HG02642 (cell line): Measurements from ENCODE around the gene NUBP2.

Experiments used
- ATAC-seq: cut with Tn5 transposase; IDR thresholded peaks from one replicate; pipeline ENCODE4 v1.9.1; 2021; ENCODE audit warnings: mild to moderate bottlenecking; ENCODE audit not compliant: unreplicated experiment, poor library complexity

NUBP2 gene

GRCh38 chr16:1822801-1823200 lies 40.0 kb downstream of the NUBP2 start:
- no peak for ATAC-seq

- ATAC-seq: no peak
Observed at GRCh38 chr16:1823821-1824220, 41.1 kb downstream of the NUBP2 start.

GRCh38 chr16:1825381-1825863 lies 42.7 kb downstream of the NUBP2 start:
- no peak for ATAC-seq

GRCh38 chr16:1825864-1826690 lies 43.3 kb downstream of the NUBP2 start:
- peak; percentile 49 for ATAC-seq

- ATAC-seq: peak; percentile 88
Observed at GRCh38 chr16:1826691-1827573, 44.2 kb downstream of the NUBP2 start, which contains the start of the genes FAHD1 and HAGH. FAHD1 (plus strand) TSS chr16:1827206; CDS start chr16:1827239, 33 bp downstream. HAGH (minus strand) TSS chr16:1826825; CDS start chr16:1826787, 38 bp downstream.

- no peak for ATAC-seq
Observed at GRCh38 chr16:1828645-1829410, 46.1 kb downstream of the NUBP2 start.

- ATAC-seq: no peak
Observed at GRCh38 chr16:1830213-1830612, 47.5 kb downstream of the NUBP2 start.

GRCh38 chr16:1831186-1832075 lies 48.7 kb downstream of the NUBP2 start:
- no peak for ATAC-seq

- ATAC-seq: no peak
Observed at GRCh38 chr16:1832838-1833454, 50.2 kb downstream of the NUBP2 start.

GRCh38 chr16:1834096-1834495 lies 51.3 kb downstream of the NUBP2 start:
- no peak for ATAC-seq
